Keratinocyte (primary cell): ENCODE measurements around the gene CALML6. TPM values are rescaled to one million over a fixed set of nuclear protein-coding genes. Genes with fewer than 3 reads are reported as not detected.

Source experiments
- DNase-seq: peaks from one replicate; pipeline ENCODE4 v3.0.0-alpha.2; 2011; ENCODE audit warnings: low read depth, missing footprints, low spot score
- FAIRE-seq: peaks from 2 replicates; lab custom pipeline; 2011; peaks lifted over from hg19 to GRCh38; lab: Jason Lieb, UNC
- H2AFZ ChIP-seq: 2 replicates; pipeline ENCODE4 v1.6.0; 2012; ENCODE audit warnings: low read length, control low read depth, inconsistent platforms; ENCODE audit not compliant: control insufficient read depth
- H3K27ac ChIP-seq: 2 replicates; pipeline ENCODE4 v1.5.1; 2011; ENCODE audit warnings: low read length; ENCODE audit not compliant: control insufficient read depth, insufficient read depth
- H3K27me3 ChIP-seq: 3 replicates; pipeline ENCODE4 v1.6.0; 2011; ENCODE audit warnings: low read length; ENCODE audit not compliant: control insufficient read depth, insufficient read depth; ENCODE audit errors: extremely low read depth
- H3K36me3 ChIP-seq, 2 experiments: 2 replicates in 1 of 2; 3 replicates in 1 of 2; pipeline ENCODE4 v1.5.1; 2011; ENCODE audit warnings: low read length in 2 of 2, mild to moderate bottlenecking in 1 of 2; ENCODE audit not compliant: control insufficient read depth in 2 of 2, insufficient read depth in 2 of 2; ENCODE audit errors: extremely low read depth in 1 of 2
- H3K4me1 ChIP-seq: 3 replicates; pipeline ENCODE4 v1.5.1; 2011; ENCODE audit warnings: low read length; ENCODE audit not compliant: control insufficient read depth, insufficient read depth; ENCODE audit errors: extremely low read depth
- H3K4me2 ChIP-seq: 3 replicates; pipeline ENCODE4 v1.6.0; 2011; ENCODE audit warnings: low read depth, low read length; ENCODE audit not compliant: control insufficient read depth, insufficient read depth; ENCODE audit errors: extremely low read depth
- H3K4me3 ChIP-seq, 3 experiments: fragments of 200-600 bp in 1 of 3; sonication (generic) in 1 of 3; 2 replicates in 2 of 3; 3 replicates in 1 of 3; pipeline ENCODE4 v1.5.1; 2011 to 2016; ENCODE audit warnings: low read length in 3 of 3, mild to moderate bottlenecking in 3 of 3, control low read depth in 2 of 3, inconsistent platforms in 1 of 3, low read depth in 1 of 3, mixed read lengths in 1 of 3, mixed run types in 1 of 3, moderate library complexity in 1 of 3; ENCODE audit not compliant: control insufficient read depth in 2 of 3, insufficient read depth in 2 of 3; ENCODE audit errors: extremely low read depth in 1 of 3
- H3K79me2 ChIP-seq: 2 replicates; pipeline ENCODE4 v1.6.0; 2012; ENCODE audit warnings: low read length; ENCODE audit not compliant: control insufficient read depth, insufficient read depth
- H3K9ac ChIP-seq: 3 replicates; pipeline ENCODE4 v1.6.0; 2011; ENCODE audit warnings: low read length; ENCODE audit not compliant: control insufficient read depth, insufficient read depth; ENCODE audit errors: extremely low read depth
- H3K9me1 ChIP-seq: 3 replicates; pipeline ENCODE4 v1.6.0; 2011; ENCODE audit warnings: low read length; ENCODE audit not compliant: control insufficient read depth, insufficient read depth; ENCODE audit errors: extremely low read depth
- H3K9me3 ChIP-seq: 2 replicates; pipeline ENCODE4 v1.5.1; 2012; ENCODE audit warnings: low read depth, low read length; ENCODE audit not compliant: control insufficient read depth
- H4K20me1 ChIP-seq: 3 replicates; pipeline ENCODE4 v1.6.0; 2011; ENCODE audit warnings: low read length; ENCODE audit not compliant: control insufficient read depth, insufficient read depth; ENCODE audit errors: extremely low read depth
- CTCF ChIP-seq, 3 experiments: IDR thresholded peaks in 1 of 3; conservative IDR thresholded peaks in 1 of 3; optimal IDR thresholded peaks in 1 of 3; 2 replicates in 2 of 3; 3 replicates in 1 of 3; pipeline versions ENCODE3 to v1.5.1; 2011; ENCODE audit warnings: low read length in 3 of 3, mild to moderate bottlenecking in 3 of 3, moderate library complexity in 2 of 3, control low read depth in 1 of 3, inconsistent platforms in 1 of 3; ENCODE audit not compliant: insufficient read depth in 2 of 3; ENCODE audit errors: extremely low read depth in 1 of 3
- EZH2 ChIP-seq: IDR thresholded peaks from one replicate; pipeline ENCODE4 v1.6.1; 2012; ENCODE audit warnings: inconsistent platforms, mild to moderate bottlenecking, low read length, moderate library complexity
- dilution Hi-C: fragments of 300-500 bp; cut with MboI; formaldehyde crosslinking; loops from one replicate; pipeline ENCODE4 v1.7.0; 2020; ENCODE audit warnings: low sequenced_read_pairs; ENCODE audit not compliant: extremely low pct_ligation_motif_present
- polyA plus RNA-seq, 5 experiments: library from polyadenylated mRNA; depleted of rRNA in 3 of 5; stranded (reverse) in 3 of 5; stranded (forward) in 1 of 5; unstranded in 1 of 5; fragments of >200 nt; gene quantifications; 1 replicate in 1 of 5; 2 replicates in 3 of 5; 3 replicates in 1 of 5; pipeline versions ENCODE4 v1.2.1 to v1.2.3, GENCODE V29; 2011 to 2012; ENCODE audit warnings: missing spikeins in 2 of 5, low read depth in 1 of 5, low replicate concordance in 1 of 5

CALML6 gene
- polyA plus RNA-seq, 1 donor (not counting 4 experiments of a cell fraction or from before 2014, with no cell fraction given) = 0.08 TPM

GRCh38 chr1:1890506-1891348, 24.3 kb upstream of the CALML6 start, which contains the start of gene GNB1:
TSS of gene GNB1 (minus strand) at chr1:1891087. CDS start at chr1:1825453, 65,634 bp downstream.
- DNase-seq (no peak), FAIRE-seq (no peak)
- no peaks in the 10 kb centered on the region for H3K9me3 ChIP-seq
- H4K20me1 ChIP-seq = peaks cover 33% of the 10 kb centered on the region
- peak within 1 kb of the TSS; percentile 80 for H2AFZ ChIP-seq
- H3K4me3 ChIP-seq = peak within 1 kb of the TSS; percentile 71 to 91 (median 89)
- H3K36me3 ChIP-seq = no peaks in the 10 kb centered on the region
- dilution Hi-C loops = no loop called here
- H3K9me1 ChIP-seq = peaks cover 7% of the 10 kb centered on the region
- H3K4me2 ChIP-seq = peak within 1 kb of the TSS; percentile 83
- H3K4me1 ChIP-seq = peaks cover 36% of the 10 kb centered on the region
- H3K27me3 ChIP-seq = peaks cover 5% of the 10 kb centered on the region
- H3K9ac ChIP-seq = peak within 1 kb of the TSS; percentile 84
- TF ChIP-seq EZH2 (no peak), CTCF (optimal IDR thresholded peaks at IDR 0.05 in 1 of 3, IDR thresholded peaks at IDR 0.05 in 1 of 3, conservative IDR thresholded peaks at IDR 0.05 in 1 of 3; ENCODE audit: extremely low read depth in 1 of 3, insufficient read depth in 2 of 3, low read length in 3 of 3) (no peak)
- peaks cover 50% of the 10 kb centered on the region for H3K79me2 ChIP-seq
- peak within 1 kb of the TSS; percentile 72 for H3K27ac ChIP-seq

GRCh38 chr1:1891349-1892078, 23.5 kb upstream of the CALML6 start:
- Histone ChIP-seq H3K9ac (peak overlapping the region; percentile 84), H3K27me3 (peaks cover 5% of the 10 kb centered on the region), H3K4me3 (peak overlapping the region; percentile 60 to 71 (median 61)), H3K9me1 (peaks cover 7% of the 10 kb centered on the region), H3K79me2 (peaks cover 42% of the 10 kb centered on the region), H2AFZ (peak overlapping the region; percentile 80), H4K20me1 (peaks cover 25% of the 10 kb centered on the region), H3K9me3 (no peaks in the 10 kb centered on the region), H3K4me2 (peak overlapping the region; percentile 83), H3K4me1 (peaks cover 36% of the 10 kb centered on the region), H3K27ac (peak overlapping the region; percentile 64), H3K36me3 (no peaks in the 10 kb centered on the region)
- dilution Hi-C loops = no loop called here
- no peak for TF ChIP-seq EZH2
- TF ChIP-seq CTCF (optimal IDR thresholded peaks at IDR 0.05 in 1 of 3, IDR thresholded peaks at IDR 0.05 in 1 of 3, conservative IDR thresholded peaks at IDR 0.05 in 1 of 3; ENCODE audit: extremely low read depth in 1 of 3, insufficient read depth in 2 of 3, low read length in 3 of 3) = no peak
- FAIRE-seq = no peak
- DNase-seq = no peak
